ENCODE measurements around the gene SLC8B1. TPM values are rescaled to one million over a fixed set of nuclear protein-coding genes. Genes with fewer than 3 reads are reported as not detected.

The SLC8B1 gene
- total RNA-seq, 1 donor from 2014 or later: 3.0 TPM

DNA sequence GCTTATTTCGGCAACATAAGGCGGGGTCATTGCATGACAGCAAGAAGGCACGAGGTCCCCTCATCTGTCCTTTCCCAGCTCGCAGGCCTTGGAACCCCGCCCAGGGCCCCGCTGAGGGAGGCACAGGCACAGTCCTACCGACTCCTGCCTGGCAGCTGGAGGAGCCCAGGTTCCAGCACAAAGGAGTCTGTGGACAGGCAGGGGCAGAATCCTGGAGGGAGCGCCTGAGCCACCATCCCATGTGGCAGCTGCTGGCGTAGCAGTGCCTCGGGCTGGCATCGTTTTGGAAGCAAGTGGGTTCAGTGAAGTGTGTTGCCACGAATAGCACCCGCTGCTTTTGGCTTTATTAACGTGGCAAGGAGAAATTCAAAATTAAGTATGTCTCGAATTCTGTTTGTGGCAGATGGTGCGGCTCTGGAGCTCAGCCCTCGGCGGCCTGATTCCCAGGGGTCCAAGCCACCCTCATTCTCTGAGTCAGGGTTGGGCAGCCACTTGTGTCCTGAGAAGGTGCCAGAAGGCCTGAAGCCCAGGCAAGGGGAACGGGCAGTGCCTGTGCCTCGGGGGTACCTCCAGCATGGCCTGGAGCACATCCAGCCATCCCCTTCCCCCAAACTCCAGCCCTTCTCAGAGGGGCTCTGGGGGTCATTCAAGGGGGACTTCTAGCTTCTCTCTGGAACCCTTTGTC, 35.9 kb downstream of the SLC8B1 start:
- Mint-ChIP-seq H3K36me3 (no peaks in the 10 kb centered on the region), H3K4me3 (no peak overlapping the region), H3K27ac (no peak overlapping the region), H3K4me1 (peaks cover 27% of the 10 kb centered on the region), H3K9me3 (no peaks in the 10 kb centered on the region), H3K27me3 (ENCODE audit: insufficient read depth, low read depth) (peaks cover 5% of the 10 kb centered on the region)
- H3K9me3 ChIP-seq (ENCODE audit: low read depth): no peaks in the 10 kb centered on the region
- H3K4me1 ChIP-seq: peaks cover 21% of the 10 kb centered on the region
- H4K20me1 ChIP-seq (ENCODE audit: low read depth): no peaks in the 10 kb centered on the region
- no peaks in the 10 kb centered on the region for H3K36me3 ChIP-seq
- H2AFZ ChIP-seq (replicated peaks): no peak overlapping the region
- no peaks in the 10 kb centered on the region for H3K27me3 ChIP-seq
- no peaks in the 10 kb centered on the region for H3K79me2 ChIP-seq (ENCODE audit: low read depth)
- no peak overlapping the region for H3K4me2 ChIP-seq
- DNase-seq (ENCODE audit: low spot score): no peak
- H3K9ac ChIP-seq: no peak overlapping the region
- TF ChIP-seq EZH2phosphoT487 (IDR thresholded peaks at IDR 0.05) (no peak), EZH2 (IDR thresholded peaks at IDR 0.05) (no peak)
- TF ChIP-seq, protein P1, sequence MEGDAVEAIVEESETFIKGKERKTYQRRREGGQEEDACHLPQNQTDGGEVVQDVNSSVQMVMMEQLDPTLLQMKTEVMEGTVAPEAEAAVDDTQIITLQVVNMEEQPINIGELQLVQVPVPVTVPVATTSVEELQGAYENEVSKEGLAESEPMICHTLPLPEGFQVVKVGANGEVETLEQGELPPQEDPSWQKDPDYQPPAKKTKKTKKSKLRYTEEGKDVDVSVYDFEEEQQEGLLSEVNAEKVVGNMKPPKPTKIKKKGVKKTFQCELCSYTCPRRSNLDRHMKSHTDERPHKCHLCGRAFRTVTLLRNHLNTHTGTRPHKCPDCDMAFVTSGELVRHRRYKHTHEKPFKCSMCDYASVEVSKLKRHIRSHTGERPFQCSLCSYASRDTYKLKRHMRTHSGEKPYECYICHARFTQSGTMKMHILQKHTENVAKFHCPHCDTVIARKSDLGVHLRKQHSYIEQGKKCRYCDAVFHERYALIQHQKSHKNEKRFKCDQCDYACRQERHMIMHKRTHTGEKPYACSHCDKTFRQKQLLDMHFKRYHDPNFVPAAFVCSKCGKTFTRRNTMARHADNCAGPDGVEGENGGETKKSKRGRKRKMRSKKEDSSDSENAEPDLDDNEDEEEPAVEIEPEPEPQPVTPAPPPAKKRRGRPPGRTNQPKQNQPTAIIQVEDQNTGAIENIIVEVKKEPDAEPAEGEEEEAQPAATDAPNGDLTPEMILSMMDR (IDR thresholded peaks at IDR 0.05): no peak
- H3F3A ChIP-seq (ENCODE audit: low read depth): peaks cover 26% of the 10 kb centered on the region
- no peak overlapping the region for H3K4me3 ChIP-seq
- H3K27ac ChIP-seq: no peak overlapping the region

- Histone ChIP-seq H3K4me2 (no peak overlapping the region), H3K4me1 (peaks cover 16% of the 10 kb centered on the region), H4K20me1 (ENCODE audit: low read depth) (no peaks in the 10 kb centered on the region), H3F3A (ENCODE audit: low read depth) (peaks cover 21% of the 10 kb centered on the region), H3K9me3 (ENCODE audit: low read depth) (no peaks in the 10 kb centered on the region), H2AFZ (replicated peaks) (no peak overlapping the region), H3K79me2 (ENCODE audit: low read depth) (no peaks in the 10 kb centered on the region), H3K27me3 (no peaks in the 10 kb centered on the region), H3K9ac (no peak overlapping the region), H3K36me3 (no peaks in the 10 kb centered on the region), H3K4me3 (no peak overlapping the region), H3K27ac (no peak overlapping the region)
- Mint-ChIP-seq H3K27ac (no peak overlapping the region), H3K36me3 (no peaks in the 10 kb centered on the region), H3K9me3 (no peaks in the 10 kb centered on the region), H3K4me3 (no peak overlapping the region), H3K27me3 (ENCODE audit: insufficient read depth, low read depth) (peaks cover 5% of the 10 kb centered on the region), H3K4me1 (peaks cover 25% of the 10 kb centered on the region)
- TF ChIP-seq, protein P1 (IDR thresholded peaks at IDR 0.05): no peak
- no peak for TF ChIP-seq EZH2 (IDR thresholded peaks at IDR 0.05)
- no peak for TF ChIP-seq EZH2phosphoT487 (IDR thresholded peaks at IDR 0.05)
- DNase-seq (ENCODE audit: low spot score): no peak
These were observed 36.5 kb downstream of the SLC8B1 start for GRCh38 chr12:113298472-113298817.

- Histone ChIP-seq H3K27me3 (no peaks in the 10 kb centered on the region), H4K20me1 (ENCODE audit: low read depth) (no peaks in the 10 kb centered on the region), H3K9ac (no peak overlapping the region), H3K9me3 (ENCODE audit: low read depth) (no peaks in the 10 kb centered on the region), H3K4me2 (no peak overlapping the region), H3F3A (ENCODE audit: low read depth) (peaks cover 15% of the 10 kb centered on the region), H3K27ac (no peak overlapping the region), H2AFZ (replicated peaks) (no peak overlapping the region), H3K79me2 (ENCODE audit: low read depth) (no peaks in the 10 kb centered on the region), H3K4me1 (peaks cover 13% of the 10 kb centered on the region), H3K36me3 (no peaks in the 10 kb centered on the region), H3K4me3 (no peak overlapping the region)
- H3K9me3 Mint-ChIP-seq: no peaks in the 10 kb centered on the region
- no peaks in the 10 kb centered on the region for H3K36me3 Mint-ChIP-seq
- peaks cover 19% of the 10 kb centered on the region for H3K4me1 Mint-ChIP-seq
- no peak overlapping the region for H3K27ac Mint-ChIP-seq
- TF ChIP-seq EZH2 (IDR thresholded peaks at IDR 0.05) (no peak), EZH2phosphoT487 (IDR thresholded peaks at IDR 0.05) (no peak)
- TF ChIP-seq, protein P1 (IDR thresholded peaks at IDR 0.05): no peak
- no peak for DNase-seq (ENCODE audit: low spot score)
- peaks cover 5% of the 10 kb centered on the region for H3K27me3 Mint-ChIP-seq (ENCODE audit: insufficient read depth, low read depth)
- H3K4me3 Mint-ChIP-seq: no peak overlapping the region
These were observed 37.1 kb downstream of the SLC8B1 start for GRCh38 chr12:113297621-113298471.
